ENCODE results near the gene INO80E.

GRCh38 chr16:29985271-29985811 is 10.7 kb upstream of the INO80E start:
- TF ChIP-seq CTCF (IDR thresholded peaks at IDR 0.05) = no peak
- TF ChIP-seq EZH2 (IDR thresholded peaks at IDR 0.05; ENCODE audit: borderline replicate concordance, insufficient read depth, low read depth, low read length, poor library complexity, severe bottlenecking) = no peak
